Stimulated activated CD4-positive, alpha-beta T cell treated with anti-CD3 and anti-CD28 coated beads, Interleukin-4, amount 100 ng/mL, for 48 hours (primary cell): Measurements from ENCODE around the gene SOS1.
"Not testable (repeated sequence)": the region's sequence is repeated elsewhere in the genome, so short reads cannot be mapped to it uniquely, and the experiment has no call there.

ENCODE experiments used
- DNase-seq, 2 donors: peaks; one replicate each; pipeline ENCODE4 v3.0.0-alpha.2; 2020; ENCODE audit warnings: low read depth in 2 of 2

The SOS1 gene

DNA sequence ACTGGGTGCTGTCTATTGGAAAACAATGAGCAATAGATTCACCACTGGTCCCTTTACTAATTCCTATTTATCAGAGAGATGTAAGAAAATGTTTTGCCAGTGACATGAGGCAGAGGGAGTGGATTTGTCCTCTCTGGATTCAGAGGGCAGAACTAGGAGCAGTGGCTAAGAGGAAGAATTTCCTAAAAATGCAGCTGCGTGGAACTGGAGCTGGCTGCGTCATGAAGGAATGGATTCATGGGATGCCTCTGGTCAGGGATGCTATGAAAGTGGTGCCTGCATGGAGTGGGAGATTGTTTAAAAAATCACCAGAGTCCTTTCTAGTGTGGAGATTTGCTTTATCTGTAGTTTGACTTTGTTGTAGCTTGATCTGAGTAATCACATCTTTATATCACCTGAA is 152.8 kb downstream of the SOS1 start:
- no peak for DNase-seq

- DNase-seq = no peak
Measured at GRCh38 chr2:38966678-38967077, 154.2 kb downstream of the SOS1 start.

GRCh38 chr2:38966006-38966405 is 154.8 kb downstream of the SOS1 start:
- DNase-seq = no peak

- DNase-seq = no peak
Measured at GRCh38 chr2:38960609-38961320, 160.1 kb downstream of the SOS1 start.

- peak; percentile 58 to 73 for DNase-seq
Measured at GRCh38 chr2:38959938-38960608, 160.8 kb downstream of the SOS1 start.

DNA sequence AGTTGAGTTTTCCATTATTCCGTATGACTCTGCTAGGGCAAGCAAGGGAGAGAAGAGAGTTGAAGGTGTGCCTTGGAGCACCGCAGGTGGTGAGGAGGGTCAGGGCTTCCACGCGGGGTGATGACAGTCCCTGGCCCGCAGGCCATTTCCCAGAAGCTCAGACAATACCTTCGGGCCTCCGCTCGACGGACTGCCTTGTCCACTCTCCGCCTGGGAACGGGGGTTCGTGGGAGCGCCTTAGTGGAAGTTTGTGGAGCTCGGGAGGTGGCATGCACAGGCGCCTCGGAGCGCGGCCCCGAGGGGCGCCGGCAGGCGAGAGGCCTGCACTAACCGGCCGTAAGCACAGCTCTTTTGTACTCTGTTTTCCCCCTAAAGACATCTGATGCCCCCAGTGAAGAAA is 161.4 kb downstream of the SOS1 start:
- DNase-seq = no peak

- no peak for DNase-seq
Measured at GRCh38 chr2:38957972-38958371, 162.9 kb downstream of the SOS1 start.

DNA sequence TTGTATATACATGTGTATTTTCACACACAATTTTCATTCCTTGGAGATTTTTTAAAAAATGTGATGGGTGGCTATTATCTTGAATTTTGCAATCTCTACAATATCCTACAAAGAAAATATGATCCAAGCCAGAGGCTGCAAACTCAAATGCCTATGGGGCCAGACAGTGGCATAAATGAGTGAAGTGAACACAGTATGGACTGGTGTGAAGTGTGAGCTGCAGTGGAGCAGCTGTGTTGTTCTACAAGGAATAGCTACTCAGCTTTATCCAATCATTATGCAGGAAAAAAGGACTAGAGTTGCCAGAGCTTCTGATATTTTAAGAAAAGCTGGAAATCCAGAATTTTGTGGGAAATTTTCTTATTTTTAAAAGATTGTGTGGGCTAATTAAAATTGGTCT is 169.1 kb downstream of the SOS1 start:
- no peak for DNase-seq

- no peak for DNase-seq
Measured at GRCh38 chr2:38948995-38949394, 171.9 kb downstream of the SOS1 start.

GRCh38 chr2:38948387-38948882 is 172.4 kb downstream of the SOS1 start:
- no peak for DNase-seq

GRCh38 chr2:38947241-38948239 is 173.3 kb downstream of the SOS1 start:
- DNase-seq = peak; percentile 51 to 63

- DNase-seq = no peak
Measured at GRCh38 chr2:38945911-38946310, 174.9 kb downstream of the SOS1 start.

DNA sequence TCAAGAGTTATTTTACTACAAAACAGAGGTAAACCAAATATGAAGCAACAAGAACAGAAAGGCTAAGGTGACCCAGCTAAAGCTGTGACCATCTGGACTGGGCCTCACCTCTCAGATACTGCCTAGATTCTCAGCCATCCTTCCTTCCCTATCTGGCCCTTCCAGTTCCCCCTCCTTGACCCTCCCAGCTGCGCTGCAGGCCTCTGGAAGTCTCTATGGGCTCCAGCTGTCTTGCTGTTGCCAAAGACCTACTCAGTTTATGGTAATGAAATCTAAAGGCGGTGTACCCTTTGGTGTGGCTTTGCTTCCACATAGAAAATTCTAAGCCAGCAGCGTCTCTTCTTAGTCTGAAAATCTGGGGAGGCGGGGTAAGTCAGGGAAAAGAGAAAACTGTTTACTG is 175.5 kb downstream of the SOS1 start:
- no peak for DNase-seq

GRCh38 chr2:38943784-38944183 is 177.1 kb downstream of the SOS1 start:
- DNase-seq = no peak

GRCh38 chr2:38940746-38941145 is 180.1 kb downstream of the SOS1 start:
- no peak for DNase-seq

DNA sequence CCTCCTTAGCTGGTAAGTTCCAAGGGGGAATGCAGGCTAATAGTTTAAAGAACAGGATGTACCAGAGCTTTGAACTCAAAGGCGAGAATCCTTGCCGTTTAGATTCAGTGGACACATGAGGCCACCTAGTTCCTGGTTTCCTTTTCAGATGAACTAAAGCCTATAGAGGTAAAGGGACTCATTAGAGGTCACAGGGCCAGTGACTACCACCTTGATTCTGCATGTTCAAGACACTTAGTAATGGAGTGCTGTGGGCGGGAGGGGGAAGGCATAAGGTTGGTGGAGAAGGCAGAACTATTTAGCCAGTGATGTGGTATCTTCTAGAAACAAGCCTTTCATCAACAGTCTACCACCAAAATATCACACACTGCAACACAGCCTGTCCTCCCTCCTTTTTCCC is 183.3 kb downstream of the SOS1 start:
- no peak for DNase-seq

DNA sequence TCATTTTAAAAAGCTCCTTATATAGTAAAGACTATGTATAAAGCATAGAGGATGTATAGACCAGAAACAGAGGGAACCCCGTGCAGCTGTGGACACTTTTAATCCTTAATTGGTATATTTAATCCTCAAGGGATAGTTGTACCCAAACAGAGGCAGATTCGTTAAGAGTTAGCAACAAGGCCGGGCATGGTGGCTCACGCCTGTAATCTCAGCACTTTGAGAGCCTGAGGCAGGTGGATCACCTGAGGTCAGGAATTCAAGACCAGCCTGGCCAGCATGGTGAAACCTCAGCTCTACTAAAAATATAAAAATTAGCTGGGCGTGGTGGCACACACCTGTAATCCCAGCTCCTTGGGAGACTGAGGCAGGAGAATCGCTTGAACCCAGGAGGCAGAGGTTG is 184.3 kb downstream of the SOS1 start:
- not testable (repeated sequence) for DNase-seq

DNA sequence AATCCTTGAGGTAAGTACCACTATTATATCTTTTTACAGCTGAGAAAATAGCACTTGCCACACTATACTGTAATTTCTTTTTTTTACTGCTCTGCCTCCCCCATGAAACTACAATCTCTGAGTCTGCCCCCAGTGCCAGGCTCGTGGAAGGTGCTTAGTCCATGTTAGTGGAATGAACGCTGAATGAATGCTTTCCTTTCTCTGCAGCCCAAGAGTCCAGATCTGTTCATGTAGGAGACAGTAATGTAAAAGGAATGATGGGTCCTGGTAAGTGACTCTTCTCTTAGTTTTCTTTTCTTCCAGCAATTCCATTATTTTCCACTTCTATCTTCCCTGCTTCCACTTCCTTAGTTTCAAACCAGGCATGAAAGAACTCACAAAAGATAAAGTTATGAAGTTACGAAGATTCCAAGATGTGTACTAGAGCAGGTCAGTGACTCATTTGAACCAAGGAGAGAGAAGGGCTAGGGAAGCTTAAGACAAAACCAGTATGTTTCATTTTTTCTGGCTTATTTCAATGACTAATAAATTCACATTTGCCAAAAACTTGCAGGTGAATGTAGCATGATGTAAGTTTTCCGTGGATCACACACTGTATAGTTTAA is 185.2 kb downstream of the SOS1 start:
- no peak for DNase-seq

DNA sequence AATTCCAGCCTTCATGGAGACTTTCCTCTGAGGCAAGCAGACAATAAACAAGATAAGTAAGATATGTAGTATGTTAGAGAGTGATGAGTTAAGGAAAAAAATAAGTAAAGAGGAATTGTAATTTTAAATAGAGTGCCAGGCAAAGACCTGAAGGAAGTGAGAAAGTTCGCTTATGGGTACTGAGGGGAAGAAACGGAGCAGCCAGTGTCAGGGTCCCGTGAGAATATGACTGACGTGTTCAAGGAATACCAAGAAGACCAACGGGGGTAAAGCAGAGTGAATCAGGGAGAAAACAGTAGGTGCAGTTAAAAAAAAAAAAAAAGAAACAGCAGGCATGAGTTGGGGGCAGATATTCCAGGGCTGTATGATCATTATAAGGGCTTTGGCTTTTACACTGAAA is 186.1 kb downstream of the SOS1 start:
- DNase-seq = no peak

DNA sequence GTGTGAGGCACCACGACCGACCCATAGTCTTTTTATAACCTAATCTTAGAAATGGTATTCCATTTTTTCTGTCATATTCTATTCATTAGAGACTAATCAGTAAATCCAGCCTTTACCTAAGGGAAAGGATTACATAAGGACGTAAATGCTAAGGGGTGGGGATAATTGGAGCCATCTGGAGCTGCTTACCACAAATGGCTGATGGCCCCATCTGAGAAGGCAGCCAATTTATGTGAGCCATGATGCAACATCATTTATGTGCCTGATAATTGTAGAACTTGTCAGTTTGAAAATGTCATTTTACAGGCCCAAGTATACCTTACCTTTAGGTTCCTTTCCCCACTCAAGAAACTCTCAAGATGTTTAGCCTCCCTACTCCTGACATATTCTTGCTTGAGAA is 187.2 kb downstream of the SOS1 start:
- no peak for DNase-seq

DNA sequence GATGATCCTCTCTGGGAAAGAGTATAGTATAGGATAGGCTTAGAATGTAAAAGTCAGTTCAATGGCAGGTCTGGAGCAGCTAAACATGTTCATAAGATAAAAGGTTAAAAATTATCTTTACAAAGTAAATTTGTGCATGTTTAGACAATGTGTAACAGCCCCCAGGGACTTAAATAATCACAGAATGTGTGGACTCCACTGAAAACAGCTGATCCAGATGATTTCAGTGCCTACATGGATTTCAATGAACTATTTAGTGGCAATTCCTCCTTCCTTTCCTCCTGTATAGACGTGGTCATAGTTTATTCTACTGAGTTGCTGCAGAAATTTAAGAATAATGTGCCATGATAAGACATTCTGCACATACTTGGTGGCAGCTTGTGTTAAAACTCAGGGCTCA is 188.3 kb downstream of the SOS1 start:
- no peak for DNase-seq
